AG04450 (cell line): Measurements from ENCODE around the gene SCML2. TPM values are rescaled to one million over a fixed set of nuclear protein-coding genes. Genes with fewer than 3 reads are reported as not detected.

ENCODE experiments used
- CTCF ChIA-PET: fragments of 300-600, 350-600 bp; formaldehyde crosslinking; extraction: SDS; loops from one replicate; lab custom pipeline; 2022; ENCODE audit warnings: antibody characterized with exemption, inconsistent platforms; lab: Charles Lee
- POLR2A ChIA-PET: fragments of 350-600 bp; formaldehyde crosslinking; extraction: SDS; loops from one replicate; lab custom pipeline; 2021; ENCODE audit warnings: antibody characterized with exemption, inconsistent platforms; lab: Yijun Ruan, JAX
- DNase-seq: peaks from one replicate; pipeline ENCODE4 v3.0.0-alpha.2; 2011; ENCODE audit warnings: low read depth, low spot score
- H3K27ac ChIP-seq: one replicate; pipeline ENCODE4 v1.5.1; 2012; ENCODE audit warnings: low read depth, low read length, control low read depth
- H3K27me3 ChIP-seq: one replicate; pipeline ENCODE4 v1.6.0; 2012; ENCODE audit warnings: low read length; ENCODE audit not compliant: control insufficient read depth, insufficient read depth
- H3K4me3 ChIP-seq: 2 replicates; pipeline ENCODE4 v1.5.1; 2011; ENCODE audit warnings: mild to moderate bottlenecking, low read depth, low read length, control low read depth
- H3K9me3 ChIP-seq: 2 replicates; pipeline ENCODE4 v1.5.1; 2012; ENCODE audit warnings: low read length; ENCODE audit not compliant: control insufficient read depth, insufficient read depth
- CTCF ChIP-seq: IDR thresholded peaks from 2 replicates; pipeline ENCODE4 v1.5.1; 2011; ENCODE audit warnings: low read depth, low read length, control low read depth, inconsistent platforms
- polyA plus RNA-seq: library from polyadenylated mRNA; depleted of rRNA; stranded (reverse); fragments of >200 nt; gene quantifications from 2 replicates; pipeline ENCODE4 v1.2.3, GENCODE V29; 2011

The SCML2 gene
- polyA plus RNA-seq, 1 experiment, result 1.7 TPM

GRCh38 chrX:18228069-18228468 is 126.4 kb downstream of the SCML2 start:
- ChIA-PET CTCF (no interaction called here), POLR2A (no interaction called here)
- no peaks in the 10 kb centered on the region for H3K27me3 ChIP-seq
- no peak for DNase-seq
- no peaks in the 10 kb centered on the region for H3K9me3 ChIP-seq
- no peak overlapping the region for H3K27ac ChIP-seq
- H3K4me3 ChIP-seq, result no peak overlapping the region
- no peak for TF ChIP-seq CTCF

DNA sequence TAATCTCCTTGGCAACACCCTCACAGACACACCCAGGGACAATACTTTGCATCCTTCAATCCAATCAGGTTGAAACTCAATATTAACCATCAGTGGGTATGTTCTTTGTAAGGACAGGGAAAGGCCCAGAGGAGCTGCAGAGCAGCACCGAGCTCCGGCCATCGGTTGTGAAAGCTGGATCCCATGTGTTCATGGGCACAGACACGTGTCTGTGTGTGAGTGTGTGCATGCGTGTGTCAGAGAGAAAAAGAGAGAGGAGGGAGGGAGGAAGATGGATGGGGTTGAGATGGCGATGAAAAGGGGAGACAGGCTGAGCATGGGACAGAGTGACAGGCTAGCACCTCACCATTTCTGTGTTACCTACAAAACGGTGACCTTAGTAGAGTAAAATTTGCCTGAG is 127.0 kb downstream of the SCML2 start:
- TF ChIP-seq CTCF, result no peak
- ChIA-PET POLR2A (no interaction called here), CTCF (no interaction called here)
- DNase-seq, result no peak
- no peak overlapping the region for H3K27ac ChIP-seq
- H3K9me3 ChIP-seq, result no peaks in the 10 kb centered on the region
- H3K4me3 ChIP-seq, result no peak overlapping the region
- H3K27me3 ChIP-seq, result no peaks in the 10 kb centered on the region

GRCh38 chrX:18220786-18221185 is 133.7 kb downstream of the SCML2 start, which contains the start of gene BEND2:
Gene BEND2 (minus strand): TSS chrX:18220886. CDS start chrX:18220750, 136 bp downstream.
- Histone ChIP-seq H3K4me3 (no peak within 1 kb of the TSS), H3K9me3 (peaks cover 9% of the 10 kb centered on the region; the same call in 1 of the 2 replicates), H3K27me3 (no peaks in the 10 kb centered on the region), H3K27ac (no peak within 1 kb of the TSS)
- POLR2A ChIA-PET, result no interaction called here
- CTCF ChIA-PET, result no interaction called here
- TF ChIP-seq CTCF, result no peak
- no peak for DNase-seq

GRCh38 chrX:18210470-18210869 is 144.0 kb downstream of the SCML2 start:
- Histone ChIP-seq H3K9me3 (no peaks in the 10 kb centered on the region), H3K4me3 (no peak overlapping the region), H3K27me3 (no peaks in the 10 kb centered on the region), H3K27ac (no peak overlapping the region)
- POLR2A ChIA-PET, result no interaction called here
- CTCF ChIA-PET, result interaction anchor here (0.5 kb wide), 1 partner anchor 9 kb away, joined by 3 read pairs; no protein-coding TSS in a partner anchor
- no peak for TF ChIP-seq CTCF
- DNase-seq, result no peak

- Histone ChIP-seq H3K27me3 (no peaks in the 10 kb centered on the region), H3K9me3 (no peaks in the 10 kb centered on the region), H3K27ac (no peak overlapping the region), H3K4me3 (no peak overlapping the region)
- TF ChIP-seq CTCF, result no peak
- POLR2A ChIA-PET, result no interaction called here
- DNase-seq, result no peak
- CTCF ChIA-PET, result no interaction called here
Observed at GRCh38 chrX:18206657-18207056, 147.8 kb downstream of the SCML2 start.
